HepG2 (cell line): Measurements from ENCODE around the gene KRTAP21-2. TPM values are rescaled to one million over a fixed set of nuclear protein-coding genes. Genes with fewer than 3 reads are reported as not detected.

ENCODE experiments used
- ATAC-seq: fragments of 200-7000 bp; cut with Tn5 transposase; 3 replicates; pipeline ENCODE4 v1.9.1; 2020; ENCODE audit warnings: mild to moderate bottlenecking, moderate library complexity
- BruUV-seq: library from RNA; stranded (reverse); fragments of 400-500 nt; replicated peaks from 2 replicates; lab custom pipeline; 2021; lab: Mats Ljungman, UMichigan
- CTCF ChIA-PET: fragments of 300-600 bp; formaldehyde crosslinking; extraction: SDS; loops from one replicate; lab custom pipeline; 2021; ENCODE audit warnings: low total read pairs, inconsistent platforms, low intra/inter-chr PET ratio; lab: Yijun Ruan, JAX
- POLR2A ChIA-PET: fragments of 350-600 bp; sonication (Branson Sonifier 250); formaldehyde crosslinking; loops from one replicate; lab custom pipeline; 2020; ENCODE audit warnings: antibody characterized with exemption, inconsistent platforms; lab: Yijun Ruan, JAX
- DNase-seq: peaks from one replicate; pipeline ENCODE4 v3.0.0-alpha.2; 2015; ENCODE audit warnings: low spot score
- FAIRE-seq: peaks from 3 replicates; lab custom pipeline; 2011; peaks lifted over from hg19 to GRCh38; lab: Jason Lieb, UNC
- H2AFZ ChIP-seq: one replicate; pipeline ENCODE4 v1.6.1; 2011; ENCODE audit warnings: low read length, inconsistent platforms
- H3K27ac ChIP-seq: fragments of 300-600 bp; 3 replicates; pipeline ENCODE4 v1.8.0; 2011; ENCODE audit warnings: mixed run types, mild to moderate bottlenecking, mixed read lengths, low read length, inconsistent platforms; ENCODE audit not compliant: insufficient read depth; ENCODE audit errors: extremely low read length
- H3K27me3 ChIP-seq, 2 experiments: fragments of 200-600 bp in 1 of 2; 2 replicates in 1 of 2; 3 replicates in 1 of 2; pipeline versions ENCODE4 v1.6.0 to v1.8.0; 2011; ENCODE audit warnings: low read length in 2 of 2, mild to moderate bottlenecking in 2 of 2, moderate library complexity in 2 of 2, inconsistent platforms in 1 of 2; ENCODE audit not compliant: insufficient read depth in 2 of 2, control insufficient read depth in 1 of 2
- H3K36me3 ChIP-seq, 2 experiments: fragments of 200-600 bp in 1 of 2; replicated peaks in 1 of 2; 2 replicates in 1 of 2; 3 replicates in 1 of 2; pipeline versions ENCODE4 v1.5.1 to v1.8.0; 2011; ENCODE audit warnings: low read length in 2 of 2, inconsistent platforms in 1 of 2; ENCODE audit not compliant: insufficient read depth in 2 of 2, control insufficient read depth in 1 of 2
- H3K4me1 ChIP-seq: 2 replicates; pipeline ENCODE4 v1.5.1; 2012; ENCODE audit warnings: low read length, inconsistent platforms; ENCODE audit not compliant: insufficient read depth
- H3K4me2 ChIP-seq: 2 replicates; pipeline ENCODE4 v1.6.0; 2011; ENCODE audit warnings: low read depth, low read length, inconsistent platforms
- H3K4me3 ChIP-seq, 3 experiments: fragments of 200-600 bp in 1 of 3; sonication (generic), shearing (Covaris generic) in 1 of 3; replicated peaks in 1 of 3; 2 replicates each; pipeline ENCODE4 v1.5.1; 2011 to 2016; ENCODE audit warnings: low read length in 3 of 3, inconsistent platforms in 2 of 3, low read depth in 2 of 3, mild to moderate bottlenecking in 2 of 3, control low read depth in 1 of 3, mixed read lengths in 1 of 3; ENCODE audit not compliant: insufficient read depth in 1 of 3
- H3K79me2 ChIP-seq: one replicate; pipeline ENCODE4 v1.6.1; 2011; ENCODE audit warnings: low read length, inconsistent platforms; ENCODE audit not compliant: insufficient read depth
- H3K9ac ChIP-seq: 2 replicates; pipeline ENCODE4 v1.6.0; 2011; ENCODE audit warnings: mild to moderate bottlenecking, low read depth, low read length, inconsistent platforms; ENCODE audit not compliant: insufficient read depth
- H3K9me3 ChIP-seq: 2 replicates; pipeline ENCODE4 v1.5.1; 2012; ENCODE audit warnings: mild to moderate bottlenecking, low read length
- H4K20me1 ChIP-seq: 2 replicates; pipeline ENCODE4 v1.6.0; 2011; ENCODE audit warnings: inconsistent platforms, mild to moderate bottlenecking, low read length, moderate library complexity; ENCODE audit not compliant: insufficient read depth
- ATRX ChIP-seq: sonication (generic); formaldehyde crosslinking; IDR thresholded peaks from 2 replicates; pipeline ENCODE4 v1.4.0; 2020; ENCODE audit warnings: missing genetic modification reagents, borderline replicate concordance
- DPF2 ChIP-seq: sonication (generic); formaldehyde crosslinking; IDR thresholded peaks from 2 replicates; pipeline ENCODE4 v1.4.0; 2020; ENCODE audit warnings: mild to moderate bottlenecking, low read depth, missing genetic modification reagents, borderline replicate concordance
- FOXC1 ChIP-seq: sonication (generic); formaldehyde crosslinking; IDR thresholded peaks from 2 replicates; pipeline ENCODE4 v1.8.0; 2022; ENCODE audit warnings: mild to moderate bottlenecking, missing genetic modification reagents, borderline replicate concordance
- GPN1 ChIP-seq: sonication (generic); formaldehyde crosslinking; IDR thresholded peaks from 2 replicates; pipeline ENCODE4 v1.5.1; 2020; ENCODE audit warnings: missing genetic modification reagents, borderline replicate concordance
- KLF12 ChIP-seq: sonication (generic); formaldehyde crosslinking; IDR thresholded peaks from 2 replicates; pipeline ENCODE4 v1.4.0; 2020; ENCODE audit warnings: missing genetic modification reagents, borderline replicate concordance
- ZNF776 ChIP-seq: sonication (generic); formaldehyde crosslinking; IDR thresholded peaks from 2 replicates; pipeline ENCODE4 v1.4.0; 2020; ENCODE audit warnings: mild to moderate bottlenecking, missing genetic modification reagents
- WGBS: methylation state at CpG from one replicate; pipeline ENCODE4 v1.1.6; 2017; ENCODE audit warnings: low lambda C conversion rate; 5-methylcytosine and 5-hydroxymethylcytosine counted together
- in situ Hi-C: cut with HindIII; loops from 2 replicates; pipeline ENCODE4 v1.10.0; 2017; ENCODE audit warnings: low pct_unique_long_range_greater_than_20kb; ENCODE audit not compliant: extremely low pct_ligation_motif_present
- intact Hi-C: fragments of 100-400 bp; cut with micrococcal nuclease; formaldehyde crosslinking; loops from one replicate; pipeline ENCODE4 v1.10.0; 2022; ENCODE audit not compliant: unreplicated experiment
- polyA plus RNA-seq, 8 experiments: library from polyadenylated mRNA; depleted of rRNA in 3 of 8; stranded (reverse) in 7 of 8; unstranded in 1 of 8; fragments of >200 nt; fragmentation: Illumina TruSeq in 4 of 8; extraction: Trizol in 4 of 8; gene quantifications; 2 replicates each; pipeline versions ENCODE4 v1.2.1 to v1.2.3, GENCODE V29; 2011 to 2016; ENCODE audit warnings: low read depth in 4 of 8, missing spikeins in 1 of 8, mixed read lengths in 1 of 8; ENCODE audit not compliant: insufficient read depth in 1 of 8
- total RNA-seq, 5 experiments: library from RNA; depleted of rRNA; stranded (reverse); fragments of >200 nt; fragmentation: Illumina TruSeq; extraction: Trizol; gene quantifications; 2 replicates each; pipeline ENCODE4 v1.2.3, GENCODE V29; 2016; ENCODE audit warnings: low read depth in 1 of 5
- TF ChIP-seq, protein P1 (sequence below): sonication (generic); formaldehyde crosslinking; conservative IDR thresholded peaks from 2 replicates; pipeline ENCODE4 v1.4.0; 2020; ENCODE audit warnings: missing genetic modification reagents
- TF ChIP-seq, protein P2 (sequence below): sonication (generic); formaldehyde crosslinking; IDR thresholded peaks from 2 replicates; pipeline ENCODE4 v1.9.0; 2021; ENCODE audit warnings: missing genetic modification reagents, borderline replicate concordance

Gene KRTAP21-2
- total and polyA plus RNA-seq, 2 of the 13 experiments (the other 11 are each of a cell fraction or from before 2014, with no cell fraction given), result not detected

DNA sequence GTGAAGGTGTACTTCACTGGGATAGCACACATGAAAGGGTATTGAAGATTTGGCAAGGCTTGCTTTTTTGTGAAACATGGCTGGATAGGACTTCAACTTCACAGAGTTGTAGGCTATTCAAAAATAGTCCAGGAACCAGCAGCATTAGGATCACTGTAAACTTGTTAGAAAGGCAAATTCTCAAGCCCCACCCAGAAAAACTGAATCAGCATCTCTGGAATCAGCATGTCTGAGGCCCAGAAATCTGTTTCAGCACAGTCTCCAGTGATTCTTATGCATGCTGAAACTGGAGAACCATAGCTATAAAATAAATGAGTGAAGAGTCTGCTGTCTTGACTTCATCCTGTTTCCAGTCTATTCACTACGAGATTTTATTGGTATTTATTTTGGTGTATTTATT is 20.3 kb downstream of the KRTAP21-2 start (continued):
- TF ChIP-seq KLF12, result no peak

DNA sequence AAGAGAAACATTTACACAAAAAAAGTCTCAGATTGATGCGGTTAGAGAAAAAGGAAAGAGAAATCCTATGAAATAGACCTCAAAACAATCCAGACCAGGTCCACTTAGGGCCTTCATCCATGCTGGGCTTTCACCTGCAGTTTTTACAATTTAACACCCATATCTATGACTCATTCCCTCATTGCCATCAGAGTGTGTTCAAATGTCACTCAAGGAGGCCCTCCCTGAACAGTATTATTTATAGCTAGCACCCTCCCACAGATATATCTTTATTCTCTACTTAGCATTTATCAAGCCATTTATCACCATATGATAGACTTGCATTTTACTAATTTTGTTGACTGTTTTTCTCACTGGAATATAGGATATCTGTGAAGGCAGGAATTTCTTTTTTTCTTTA is 27.7 kb downstream of the KRTAP21-2 start:
- H3K27me3 ChIP-seq, result no peaks in the 10 kb centered on the region
- DNase-seq (no peak), FAIRE-seq (no peak)
- H2AFZ ChIP-seq, result no peak overlapping the region
- no TSS peak for BruUV-seq
- no peaks in the 10 kb centered on the region for H3K36me3 ChIP-seq
- POLR2A ChIA-PET, result no interaction called here
- no peaks in the 10 kb centered on the region for H3K4me1 ChIP-seq
- no peak overlapping the region for H3K27ac ChIP-seq
- CTCF ChIA-PET, result no interaction called here
- in situ Hi-C loops, result no loop called here
- H3K9me3 ChIP-seq, result peaks cover 93% of the 10 kb centered on the region
- H4K20me1 ChIP-seq, result no peaks in the 10 kb centered on the region
- WGBS, result 41% methylated on average over 1 of the region's 1 CpG
- intact Hi-C loops, result no loop called here
- TF ChIP-seq, protein P1, sequence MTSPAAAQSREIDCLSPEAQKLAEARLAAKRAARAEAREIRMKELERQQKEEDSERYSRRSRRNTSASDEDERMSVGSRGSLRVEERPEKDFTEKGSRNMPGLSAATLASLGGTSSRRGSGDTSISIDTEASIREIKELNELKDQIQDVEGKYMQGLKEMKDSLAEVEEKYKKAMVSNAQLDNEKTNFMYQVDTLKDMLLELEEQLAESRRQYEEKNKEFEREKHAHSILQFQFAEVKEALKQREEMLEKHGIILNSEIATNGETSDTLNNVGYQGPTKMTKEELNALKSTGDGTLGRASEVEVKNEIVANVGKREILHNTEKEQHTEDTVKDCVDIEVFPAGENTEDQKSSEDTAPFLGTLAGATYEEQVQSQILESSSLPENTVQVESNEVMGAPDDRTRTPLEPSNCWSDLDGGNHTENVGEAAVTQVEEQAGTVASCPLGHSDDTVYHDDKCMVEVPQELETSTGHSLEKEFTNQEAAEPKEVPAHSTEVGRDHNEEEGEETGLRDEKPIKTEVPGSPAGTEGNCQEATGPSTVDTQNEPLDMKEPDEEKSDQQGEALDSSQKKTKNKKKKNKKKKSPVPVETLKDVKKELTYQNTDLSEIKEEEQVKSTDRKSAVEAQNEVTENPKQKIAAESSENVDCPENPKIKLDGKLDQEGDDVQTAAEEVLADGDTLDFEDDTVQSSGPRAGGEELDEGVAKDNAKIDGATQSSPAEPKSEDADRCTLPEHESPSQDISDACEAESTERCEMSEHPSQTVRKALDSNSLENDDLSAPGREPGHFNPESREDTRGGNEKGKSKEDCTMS (CRISPR knock-in tag), result no peak
- TF ChIP-seq ZNF776, result no peak
- TF ChIP-seq, all 625 proteins: peak for 0
- Histone ChIP-seq H3K79me2 (no peaks in the 10 kb centered on the region), H3K4me3 (no peak overlapping the region), H3K9ac (no peak overlapping the region), H3K4me2 (no peak overlapping the region)
- ATAC-seq, result no peak

DNA sequence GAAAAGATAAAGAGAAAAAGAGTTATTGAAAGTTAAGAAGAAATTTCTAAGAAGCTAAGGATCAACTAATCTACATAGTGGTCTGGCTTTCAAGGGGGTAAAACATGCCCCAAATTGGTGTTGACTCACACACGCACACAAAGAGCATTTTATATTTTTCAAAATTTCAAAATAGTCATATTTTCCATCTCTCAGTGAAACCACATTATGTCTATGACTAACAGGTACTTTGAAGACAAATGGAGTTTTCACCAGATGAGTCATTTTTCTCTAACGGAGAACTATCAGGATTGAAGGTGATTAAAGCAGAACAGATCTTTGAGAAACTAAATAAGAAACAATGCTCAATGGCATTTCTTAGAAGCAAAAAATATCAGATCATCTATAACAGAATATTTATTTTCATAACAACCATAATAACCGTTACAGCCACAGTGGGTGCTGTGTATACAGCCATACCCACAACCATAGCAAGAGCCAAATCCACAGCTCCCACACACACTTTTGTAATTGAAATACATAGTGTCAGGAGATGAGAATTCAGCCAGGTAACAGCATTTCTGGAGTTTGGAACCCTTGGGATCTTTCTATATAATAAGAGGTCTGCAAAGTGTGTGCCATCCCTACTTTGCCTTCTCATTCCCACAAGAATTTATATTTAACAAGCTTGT is 28.7 kb downstream of the KRTAP21-2 start, which contains the start of gene KRTAP21-3:
Gene KRTAP21-3 (minus strand): TSS at position 539 of the 671 bp plus-strand sequence. CDS start 18 bp downstream, at position 521.
- no peaks in the 10 kb centered on the region for H3K36me3 ChIP-seq
- CTCF ChIA-PET, result no interaction called here
- H3K4me3 ChIP-seq, result no peak within 1 kb of the TSS
- no peaks in the 10 kb centered on the region for H3K79me2 ChIP-seq
- BruUV-seq, result no TSS peak
- no peak within 1 kb of the TSS for H3K27ac ChIP-seq
- 4% methylated on average over 3 of the region's 3 CpGs for WGBS
- H4K20me1 ChIP-seq, result no peaks in the 10 kb centered on the region
- H3K9ac ChIP-seq, result no peak within 1 kb of the TSS
- no peak for DNase-seq
- in situ Hi-C loops, result no loop called here
- no peaks in the 10 kb centered on the region for H3K27me3 ChIP-seq
- POLR2A ChIA-PET, result no interaction called here
- no peaks in the 10 kb centered on the region for H3K4me1 ChIP-seq
- no peak within 1 kb of the TSS for H3K4me2 ChIP-seq
- intact Hi-C loops, result no loop called here
- peaks cover 92% of the 10 kb centered on the region for H3K9me3 ChIP-seq
- no peak for ATAC-seq
- no peak within 1 kb of the TSS for H2AFZ ChIP-seq
- FAIRE-seq, result no peak
- TF ChIP-seq, protein P2, sequence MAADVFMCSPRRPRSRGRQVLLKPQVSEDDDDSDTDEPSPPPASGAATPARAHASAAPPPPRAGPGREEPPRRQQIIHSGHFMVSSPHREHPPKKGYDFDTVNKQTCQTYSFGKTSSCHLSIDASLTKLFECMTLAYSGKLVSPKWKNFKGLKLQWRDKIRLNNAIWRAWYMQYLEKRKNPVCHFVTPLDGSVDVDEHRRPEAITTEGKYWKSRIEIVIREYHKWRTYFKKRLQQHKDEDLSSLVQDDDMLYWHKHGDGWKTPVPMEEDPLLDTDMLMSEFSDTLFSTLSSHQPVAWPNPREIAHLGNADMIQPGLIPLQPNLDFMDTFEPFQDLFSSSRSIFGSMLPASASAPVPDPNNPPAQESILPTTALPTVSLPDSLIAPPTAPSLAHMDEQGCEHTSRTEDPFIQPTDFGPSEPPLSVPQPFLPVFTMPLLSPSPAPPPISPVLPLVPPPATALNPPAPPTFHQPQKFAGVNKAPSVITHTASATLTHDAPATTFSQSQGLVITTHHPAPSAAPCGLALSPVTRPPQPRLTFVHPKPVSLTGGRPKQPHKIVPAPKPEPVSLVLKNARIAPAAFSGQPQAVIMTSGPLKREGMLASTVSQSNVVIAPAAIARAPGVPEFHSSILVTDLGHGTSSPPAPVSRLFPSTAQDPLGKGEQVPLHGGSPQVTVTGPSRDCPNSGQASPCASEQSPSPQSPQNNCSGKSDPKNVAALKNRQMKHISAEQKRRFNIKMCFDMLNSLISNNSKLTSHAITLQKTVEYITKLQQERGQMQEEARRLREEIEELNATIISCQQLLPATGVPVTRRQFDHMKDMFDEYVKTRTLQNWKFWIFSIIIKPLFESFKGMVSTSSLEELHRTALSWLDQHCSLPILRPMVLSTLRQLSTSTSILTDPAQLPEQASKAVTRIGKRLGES, result no peak
- TF ChIP-seq DPF2 (no peak), ATRX (CRISPR knock-in tag) (no peak), FOXC1 (no peak), GPN1 (CRISPR knock-in tag) (no peak)
